ENCODE data around the gene PPP1CA.

The PPP1CA gene

DNA sequence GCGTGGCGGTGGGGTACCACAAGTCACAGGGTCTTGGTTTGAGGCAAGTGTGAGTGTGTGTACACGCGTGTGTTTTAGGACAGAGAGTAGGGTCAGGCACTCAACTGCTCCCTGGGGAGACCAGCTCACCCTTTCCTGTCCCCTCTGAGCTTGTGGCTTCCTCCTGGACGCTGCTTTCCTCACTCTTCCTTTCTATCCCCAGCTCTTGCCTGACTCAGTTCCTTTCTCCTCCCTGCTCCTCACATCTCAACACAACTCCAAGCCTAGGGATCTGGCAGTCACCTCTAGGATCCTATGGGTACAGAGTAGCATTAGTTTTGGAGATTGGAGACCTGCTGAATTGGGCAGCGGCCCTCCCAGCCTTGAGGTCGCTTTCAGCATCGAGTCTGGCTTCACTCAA is 32.4 kb downstream of the PPP1CA start:
- no peak for DNase-seq (ENCODE audit: low spot score)

DNA sequence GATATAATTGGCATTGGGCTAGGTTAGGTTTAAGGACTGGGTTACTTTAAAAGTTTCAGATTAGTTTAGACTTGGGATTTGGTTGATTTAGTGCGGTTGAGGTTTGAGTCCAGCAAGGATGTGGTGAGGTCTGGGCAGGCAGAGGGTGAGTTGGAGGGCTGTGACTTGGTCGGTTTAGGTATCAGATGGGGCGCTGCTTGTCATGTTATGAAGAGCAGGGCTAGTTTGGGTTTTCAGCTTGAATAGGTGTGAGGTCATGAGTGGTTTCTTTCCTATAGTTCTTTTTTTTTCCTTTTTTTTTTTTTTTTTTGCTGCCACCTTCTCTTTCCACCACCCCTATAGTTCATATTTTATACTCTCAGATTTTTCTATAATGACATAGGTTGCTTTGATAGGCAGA is 33.0 kb downstream of the PPP1CA start:
- DNase-seq (ENCODE audit: low spot score), result no peak

DNA sequence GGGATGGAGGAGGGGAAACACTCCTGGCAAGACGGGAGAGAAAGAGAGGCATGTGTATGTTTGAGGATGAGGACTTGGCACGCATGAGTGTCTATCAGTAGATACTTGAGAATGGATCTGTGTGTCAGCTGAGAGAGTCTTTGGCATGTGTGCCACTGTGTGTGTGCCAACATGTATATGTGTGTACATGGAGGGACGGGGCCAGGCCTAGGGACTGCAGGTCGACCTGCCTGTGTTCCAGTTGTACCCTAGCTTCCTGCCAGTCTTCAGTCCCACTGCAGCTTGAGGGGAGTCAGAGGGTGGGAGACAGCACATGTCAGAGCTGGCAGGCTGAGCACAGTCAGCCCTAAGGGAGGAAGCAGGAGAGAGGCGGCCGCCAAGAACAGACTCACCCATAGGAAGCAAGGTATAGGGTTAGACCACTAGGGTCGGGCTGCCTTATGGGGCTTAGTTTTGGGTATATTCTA is 33.9 kb downstream of the PPP1CA start:
- no peak for DNase-seq (ENCODE audit: low spot score)

DNA sequence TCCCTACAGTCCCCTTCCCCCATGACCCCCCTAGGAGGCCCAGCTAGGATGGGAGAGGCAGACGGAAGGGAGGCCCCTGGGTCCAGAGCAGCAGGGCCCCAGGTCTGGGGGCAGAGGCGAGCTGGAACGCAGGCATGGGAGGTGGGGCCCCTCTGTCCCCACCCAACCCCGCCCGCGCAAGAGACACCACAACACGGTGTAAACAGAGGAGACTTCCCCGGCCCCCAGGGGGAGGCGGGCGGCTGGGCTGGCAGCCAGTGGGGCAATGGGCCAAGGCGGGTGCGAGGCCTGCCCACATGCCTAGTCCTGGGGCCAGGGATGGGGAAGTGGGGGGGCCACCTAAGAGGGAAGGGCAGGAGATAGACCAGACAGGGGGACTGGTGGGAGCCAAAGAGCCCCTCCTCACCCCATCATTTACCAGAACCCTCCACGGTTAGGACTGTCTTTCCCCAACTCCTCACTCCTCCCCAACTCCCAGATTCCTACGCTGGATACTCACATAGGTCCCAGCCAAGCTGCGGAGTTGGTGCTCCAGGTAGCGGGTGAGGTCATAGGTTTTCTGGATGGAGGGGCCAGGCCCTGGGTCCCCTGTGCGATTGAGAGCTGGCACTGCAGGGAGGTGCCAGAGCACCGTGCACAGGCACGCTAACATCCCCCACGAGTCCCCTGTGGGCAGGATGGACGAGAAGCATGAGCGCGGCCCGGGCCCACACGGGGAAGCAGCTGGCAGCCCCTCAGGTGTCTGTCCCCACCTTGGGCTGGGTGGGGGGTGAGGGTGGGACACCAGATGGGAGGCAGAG is 34.5 kb downstream of the PPP1CA start:
- no peak for DNase-seq (ENCODE audit: low spot score)

DNA sequence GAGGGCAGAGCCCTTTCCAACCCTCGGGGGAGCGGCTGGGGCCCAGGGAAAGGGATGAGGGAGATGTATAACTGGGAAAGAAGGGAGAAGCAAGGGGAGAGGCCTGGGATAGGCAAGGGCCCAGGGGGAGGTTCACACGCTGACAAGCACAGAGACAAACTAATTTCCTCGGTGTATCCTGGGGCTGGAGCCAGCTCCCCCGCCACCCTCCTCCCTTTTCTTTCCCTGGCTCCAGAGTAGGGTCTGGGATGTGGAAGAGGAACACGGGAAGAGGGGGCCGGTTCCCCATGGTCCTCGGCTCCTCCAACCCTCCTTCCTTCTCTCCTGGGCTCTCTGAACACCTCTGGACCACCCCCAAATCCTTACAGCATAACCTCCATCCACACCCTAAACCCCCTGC is 35.1 kb downstream of the PPP1CA start:
- no peak for DNase-seq (ENCODE audit: low spot score)

DNA sequence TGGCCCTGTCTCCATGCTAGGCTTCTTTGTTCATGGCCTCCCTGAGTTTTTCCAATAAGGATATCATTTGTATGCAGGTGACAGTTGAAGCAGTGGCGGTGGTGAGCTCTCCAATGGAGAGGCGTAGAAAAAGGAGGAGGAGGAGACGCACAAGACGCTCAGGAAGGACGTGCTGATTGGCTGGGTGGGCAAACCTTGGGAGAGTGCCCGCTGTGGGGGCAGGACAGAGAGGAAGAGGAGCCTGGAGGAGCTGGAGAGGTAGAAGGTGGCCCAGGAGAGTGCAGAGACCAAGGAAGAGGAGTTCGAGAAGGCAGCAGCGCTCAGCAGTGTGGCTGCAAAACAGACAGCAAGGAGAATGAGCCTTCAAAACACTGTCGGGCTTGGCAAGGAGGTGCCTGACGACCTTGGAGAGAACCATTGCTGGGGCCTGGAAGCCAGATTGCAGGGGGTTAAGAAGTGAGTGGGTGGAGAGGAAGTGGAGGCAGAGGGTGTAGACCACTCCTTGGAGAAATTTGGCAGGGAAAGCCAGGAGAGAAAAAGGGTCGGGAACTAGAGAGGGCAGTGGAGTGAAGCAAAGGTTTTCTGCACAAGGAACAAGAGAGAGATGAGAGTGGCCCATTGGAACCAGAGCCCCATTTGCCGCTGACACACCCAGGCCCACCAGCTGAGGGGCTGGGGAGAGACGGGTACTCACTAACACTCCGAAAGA is 35.8 kb downstream of the PPP1CA start:
- no peak for DNase-seq (ENCODE audit: low spot score)

DNA sequence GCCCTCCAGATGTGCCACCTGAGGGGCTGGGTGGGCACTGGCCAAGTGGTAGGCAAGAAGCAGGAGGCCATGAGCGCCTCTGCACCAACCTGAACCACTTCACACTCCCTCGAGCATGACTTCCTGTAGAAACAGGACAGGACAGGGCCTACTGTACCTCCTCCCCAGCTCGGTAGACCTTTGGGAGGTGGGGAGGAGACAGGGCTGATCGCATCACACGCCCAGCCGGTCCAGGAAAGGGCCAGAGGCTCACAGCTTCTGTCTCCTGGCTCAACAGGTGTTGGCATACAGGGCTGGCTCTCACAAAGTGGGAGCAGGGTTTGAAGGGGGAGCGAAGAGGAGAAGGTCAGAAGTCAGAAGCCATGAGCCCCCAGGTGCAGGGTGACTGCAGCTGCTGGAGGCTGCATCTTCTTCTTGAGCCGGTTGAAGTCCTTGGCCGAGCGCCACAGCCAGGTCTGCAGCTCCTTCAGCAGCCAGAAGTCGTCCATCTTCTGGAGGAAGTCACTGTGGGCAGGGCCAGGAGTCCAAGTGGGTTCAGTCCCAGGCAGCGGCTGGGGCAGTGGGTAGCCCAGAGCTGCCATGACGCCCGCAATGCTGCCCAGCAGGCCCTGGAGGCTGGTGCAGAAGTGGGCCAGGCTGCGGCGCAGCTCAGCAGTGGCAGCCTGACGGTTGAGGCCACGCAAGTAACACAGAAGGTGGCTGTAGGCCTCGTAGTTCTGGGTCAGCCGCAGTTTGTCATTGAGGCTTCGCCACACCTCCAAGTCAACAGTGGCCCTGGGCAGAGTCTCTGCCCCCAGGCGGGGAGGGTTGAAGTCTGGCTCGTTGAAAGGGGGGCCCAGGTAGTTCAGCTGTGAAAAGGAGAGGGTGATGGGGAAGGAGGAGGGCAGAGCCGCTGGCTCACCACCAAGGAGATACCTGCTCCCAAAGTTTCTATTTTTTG is 36.6 kb downstream of the PPP1CA start:
- no peak for DNase-seq (ENCODE audit: low spot score)

DNA sequence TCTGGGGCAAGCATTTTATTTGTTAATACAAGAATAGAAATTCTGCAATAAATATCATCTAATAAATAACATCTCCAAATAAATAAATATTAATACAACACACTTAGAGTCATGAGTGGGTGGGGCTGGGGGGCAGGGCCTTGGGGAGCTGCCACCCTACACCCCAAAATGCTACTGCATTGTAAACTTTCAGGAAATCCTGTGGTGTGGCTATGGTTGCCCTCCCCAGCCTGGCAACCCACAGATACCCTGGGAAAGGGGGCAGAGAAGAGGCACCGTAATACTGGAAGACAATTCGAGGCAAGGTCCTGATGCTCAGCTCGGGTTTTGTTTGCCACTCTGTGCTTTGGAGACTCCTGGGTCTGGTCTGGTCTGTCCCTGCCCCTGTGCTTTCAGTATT is 37.5 kb downstream of the PPP1CA start:
- no peak for DNase-seq (ENCODE audit: low spot score)

DNA sequence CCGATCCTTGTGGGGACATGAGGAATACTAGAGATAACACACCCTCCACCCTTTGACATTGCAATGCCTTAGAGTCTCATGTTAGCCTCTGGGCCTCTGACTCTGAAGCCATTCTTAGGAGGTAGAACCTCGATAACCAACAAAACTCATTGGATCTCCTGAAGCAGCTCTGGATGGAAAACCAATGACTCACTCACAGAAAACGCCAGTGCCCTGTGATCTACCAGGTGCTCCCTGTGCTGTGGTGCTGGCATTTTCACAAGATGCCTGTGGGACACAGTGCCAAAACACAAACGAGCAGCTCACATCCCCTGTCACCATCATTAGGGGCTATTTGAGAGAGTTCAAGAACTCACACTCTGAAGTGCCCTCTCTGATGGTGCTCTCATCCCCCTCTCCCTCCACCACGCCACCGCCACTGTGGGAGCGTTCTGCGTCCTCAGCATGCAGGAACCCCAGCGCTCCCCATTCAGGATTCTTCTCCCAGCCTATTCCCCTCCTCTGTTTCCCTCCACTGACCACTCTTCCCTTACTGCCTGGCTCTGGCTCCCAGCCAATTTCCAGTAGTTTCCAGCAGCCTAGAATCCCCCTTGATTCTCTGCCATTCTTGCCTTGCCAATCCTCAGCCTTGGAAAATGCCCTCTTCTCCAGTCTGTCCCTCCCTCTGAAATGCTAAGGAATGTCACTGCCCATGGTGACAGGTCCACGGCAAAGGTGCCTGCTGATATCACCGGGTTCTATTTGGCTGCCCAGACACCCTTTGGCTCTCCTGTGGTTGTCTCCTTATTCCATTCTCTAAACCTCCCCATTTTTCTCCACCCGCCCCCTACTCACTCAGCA is 43.6 kb downstream of the PPP1CA start:
- DNase-seq (ENCODE audit: low spot score), result no peak

DNA sequence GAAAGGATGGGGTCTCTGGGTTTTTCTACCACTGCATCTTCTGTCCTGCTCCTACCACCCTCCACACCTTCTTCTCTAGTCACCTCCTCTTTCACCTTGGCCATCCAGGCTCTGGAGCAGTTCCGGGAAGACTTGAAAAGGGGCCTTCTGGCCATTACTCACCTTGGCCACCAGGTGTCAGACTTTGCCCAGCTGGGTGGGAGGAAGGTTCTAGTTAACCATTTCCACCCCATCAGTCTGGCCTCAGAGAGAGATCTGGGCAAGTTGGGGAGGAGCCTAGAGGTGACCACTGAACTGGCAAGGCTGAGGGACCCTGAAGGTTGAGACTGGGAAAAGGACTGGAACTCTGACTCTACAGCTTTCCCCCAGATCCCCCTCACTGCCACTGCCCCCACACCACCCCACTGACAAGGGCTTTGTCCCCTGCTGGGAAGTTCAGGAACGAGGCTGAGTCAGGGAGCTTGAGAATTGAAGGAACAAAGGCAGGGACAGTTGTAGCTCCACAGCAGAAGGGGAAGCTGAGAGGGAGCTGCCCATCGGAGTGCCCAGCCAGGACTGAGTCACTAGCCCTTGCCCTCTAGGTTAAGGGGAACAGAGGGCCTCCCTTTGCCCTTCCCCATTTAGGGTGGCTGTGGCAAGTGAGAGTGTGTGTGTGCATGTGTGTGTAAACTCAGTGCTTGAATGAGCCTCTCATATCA is 44.6 kb downstream of the PPP1CA start:
- DNase-seq (ENCODE audit: low spot score), result no peak

DNA sequence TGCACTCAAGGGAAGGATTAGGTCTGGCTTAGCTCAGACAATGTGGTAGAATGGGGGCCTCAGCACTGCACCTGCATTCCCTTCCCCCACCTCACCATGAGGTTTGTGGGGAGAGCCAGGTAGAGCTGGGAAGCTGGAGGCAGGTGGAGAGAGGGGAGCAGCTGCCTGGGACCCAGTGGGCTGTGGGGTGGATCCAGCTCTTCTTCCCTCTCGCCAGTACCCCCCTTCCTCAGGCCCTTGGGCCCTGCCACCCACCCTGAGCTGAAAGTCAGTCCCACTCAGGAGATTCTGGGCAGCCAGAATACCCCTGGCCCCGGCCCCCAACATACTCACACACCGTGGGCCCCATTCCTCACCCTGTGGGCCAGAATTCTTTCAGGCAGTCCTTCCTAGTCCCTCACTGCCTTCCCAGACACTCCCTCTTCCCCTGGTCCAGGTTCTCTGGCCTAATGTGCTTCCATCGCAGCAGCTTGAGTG is 45.2 kb downstream of the PPP1CA start:
- no peak for DNase-seq (ENCODE audit: low spot score)

DNA sequence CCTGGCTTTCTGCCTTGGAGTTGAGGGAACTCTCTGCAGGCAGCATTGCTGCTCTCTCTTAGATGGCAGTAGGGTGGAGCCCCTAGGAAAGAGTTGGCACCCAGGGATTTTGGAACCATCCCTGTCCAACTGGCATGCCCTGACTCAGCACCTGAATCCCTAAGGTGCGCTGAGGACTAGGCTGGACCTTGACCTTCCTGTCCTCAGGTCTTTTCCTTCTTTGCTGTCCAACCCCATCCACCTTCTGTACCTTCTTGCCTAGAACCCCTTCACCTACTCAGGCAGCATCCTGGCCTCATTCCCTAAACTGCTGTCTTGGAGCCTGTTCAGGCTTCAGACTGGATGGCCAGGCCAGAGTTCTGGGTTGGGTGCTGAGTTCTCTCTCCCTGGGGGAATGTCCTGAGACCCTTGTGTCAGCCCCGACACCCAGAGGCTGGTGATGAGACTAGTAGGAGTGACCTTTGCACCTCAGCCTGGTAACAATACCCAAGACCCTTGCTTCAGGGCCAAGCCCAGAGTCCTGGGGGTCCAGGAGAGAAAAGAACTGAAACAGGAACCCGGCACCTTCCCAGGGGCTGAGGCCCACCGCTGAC is 45.8 kb downstream of the PPP1CA start:
- DNase-seq (ENCODE audit: low spot score), result no peak

DNA sequence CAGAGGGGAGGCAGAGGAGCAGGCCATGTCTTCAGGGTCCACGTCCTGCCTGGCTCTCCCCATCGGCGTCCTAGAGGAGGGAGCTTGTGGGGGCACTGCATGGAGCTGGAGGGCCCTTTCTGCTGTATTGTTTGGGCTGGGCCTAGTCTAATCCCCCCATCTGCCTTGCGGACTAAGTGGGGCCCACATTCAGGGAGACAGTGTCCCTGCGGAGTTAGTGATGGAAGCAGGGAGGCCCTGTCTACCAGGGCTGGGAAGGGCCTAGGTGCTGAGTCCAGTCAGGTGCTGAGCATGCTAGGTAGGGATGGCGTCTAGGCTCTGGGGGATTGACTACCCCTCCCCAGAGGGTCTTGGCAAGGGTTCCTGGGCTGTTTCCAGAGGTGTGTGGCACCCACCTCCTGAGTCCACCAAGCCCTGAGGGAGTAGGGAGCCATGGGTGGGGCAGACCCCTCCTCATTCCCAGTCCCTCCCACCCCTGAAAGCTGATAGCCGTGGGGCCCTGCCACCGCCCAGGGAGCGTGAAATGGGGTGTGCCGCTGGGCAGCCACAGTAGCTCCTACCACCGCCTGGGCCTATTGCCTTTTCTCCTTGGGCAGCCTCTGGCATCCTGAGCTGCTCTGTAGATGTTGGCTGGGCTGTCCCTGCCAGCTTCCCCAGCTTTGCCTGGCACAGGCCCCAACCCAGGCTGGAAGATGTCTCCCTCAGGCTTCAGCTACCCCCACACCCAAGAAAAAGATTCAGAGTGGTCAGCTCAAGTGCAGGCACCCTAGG is 46.5 kb downstream of the PPP1CA start:
- no peak for DNase-seq (ENCODE audit: low spot score)

DNA sequence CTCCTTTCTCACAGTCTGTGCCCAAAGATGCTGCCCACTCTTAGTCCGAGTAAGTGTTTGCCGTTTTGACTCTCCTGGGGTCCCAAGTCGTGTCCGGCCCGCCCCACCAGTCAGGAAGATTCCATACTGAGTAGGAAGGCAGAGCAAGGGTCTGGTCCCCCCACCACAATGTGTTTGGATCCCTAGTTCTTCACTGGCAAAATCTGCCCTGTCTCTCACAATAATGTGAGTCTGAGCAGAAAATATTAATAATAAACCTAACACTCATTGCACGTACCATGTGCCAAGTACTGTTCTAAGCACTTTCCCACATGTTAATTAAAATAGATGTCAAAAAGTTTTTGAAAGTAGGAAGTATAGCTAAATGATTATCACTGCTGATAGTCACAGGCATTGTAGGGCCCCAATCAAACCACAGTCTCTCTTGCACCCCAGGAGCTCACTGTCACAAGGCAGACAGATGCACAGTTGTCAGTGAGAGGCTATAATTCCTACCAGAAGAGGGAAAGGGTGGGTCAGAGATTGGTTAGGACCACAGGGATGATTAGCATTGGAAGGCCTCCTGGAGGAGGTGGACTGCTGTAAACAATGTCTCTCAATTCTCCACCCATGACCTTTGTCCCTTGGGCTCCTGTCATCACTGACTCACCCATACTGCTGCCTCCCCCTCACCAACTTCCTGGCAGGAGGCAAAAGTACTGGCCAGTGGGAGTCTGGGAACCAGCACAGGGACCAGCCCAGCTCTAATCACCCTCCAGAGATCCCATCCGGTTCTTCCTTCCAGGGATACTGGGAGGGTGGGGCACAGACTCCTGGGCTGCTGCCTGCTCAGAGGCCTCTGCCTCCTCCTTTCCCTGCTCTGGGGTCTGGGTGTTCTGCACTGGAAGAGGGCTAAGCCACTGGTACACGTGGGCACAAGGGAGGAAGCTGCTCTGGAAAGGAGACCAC is 47.3 kb downstream of the PPP1CA start:
- DNase-seq (ENCODE audit: low spot score), result no peak

DNA sequence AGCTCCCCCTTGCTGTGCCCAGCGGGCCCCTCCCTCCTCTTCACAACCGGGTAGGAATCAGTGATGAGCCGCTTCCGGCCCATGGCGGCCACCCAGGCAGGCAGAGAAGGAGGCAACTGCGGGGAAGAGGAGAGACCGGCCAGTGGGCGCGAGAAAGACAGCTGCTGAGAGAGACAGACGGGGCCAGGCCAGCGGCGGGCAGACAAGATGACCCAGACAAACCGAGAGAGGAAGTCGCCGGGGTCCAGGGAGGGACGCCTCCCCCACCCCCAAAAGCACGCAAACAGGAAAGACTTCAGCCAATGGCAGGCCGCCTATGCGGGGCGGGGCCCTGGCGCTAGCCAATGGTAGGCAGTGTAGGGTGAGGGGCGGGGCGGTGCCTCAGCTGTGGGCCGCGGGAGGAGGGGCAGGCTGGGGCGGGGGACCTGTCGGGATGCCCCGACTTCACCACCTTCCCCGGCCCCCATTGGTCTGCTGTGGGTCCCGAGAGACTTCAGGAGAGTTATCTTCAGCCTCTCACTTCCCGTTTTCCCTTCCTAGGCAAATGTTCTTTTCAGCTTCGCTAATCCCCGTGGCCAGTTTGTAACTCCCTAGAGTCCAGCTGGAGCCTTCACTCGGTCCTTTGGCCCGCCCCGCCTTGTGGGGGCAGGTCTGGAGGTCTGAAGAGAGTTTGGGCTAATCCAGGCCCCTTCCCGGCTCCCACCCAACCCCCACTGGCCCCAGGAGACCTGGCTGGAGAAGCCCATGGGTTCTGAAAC is 48.2 kb downstream of the PPP1CA start, which contains the start of gene POLD4:
POLD4 (minus strand) TSS at position 230 of the 758 bp plus-strand sequence; CDS start at position 83, 147 bp downstream.
- DNase-seq (ENCODE audit: low spot score), result peak; percentile 96

DNA sequence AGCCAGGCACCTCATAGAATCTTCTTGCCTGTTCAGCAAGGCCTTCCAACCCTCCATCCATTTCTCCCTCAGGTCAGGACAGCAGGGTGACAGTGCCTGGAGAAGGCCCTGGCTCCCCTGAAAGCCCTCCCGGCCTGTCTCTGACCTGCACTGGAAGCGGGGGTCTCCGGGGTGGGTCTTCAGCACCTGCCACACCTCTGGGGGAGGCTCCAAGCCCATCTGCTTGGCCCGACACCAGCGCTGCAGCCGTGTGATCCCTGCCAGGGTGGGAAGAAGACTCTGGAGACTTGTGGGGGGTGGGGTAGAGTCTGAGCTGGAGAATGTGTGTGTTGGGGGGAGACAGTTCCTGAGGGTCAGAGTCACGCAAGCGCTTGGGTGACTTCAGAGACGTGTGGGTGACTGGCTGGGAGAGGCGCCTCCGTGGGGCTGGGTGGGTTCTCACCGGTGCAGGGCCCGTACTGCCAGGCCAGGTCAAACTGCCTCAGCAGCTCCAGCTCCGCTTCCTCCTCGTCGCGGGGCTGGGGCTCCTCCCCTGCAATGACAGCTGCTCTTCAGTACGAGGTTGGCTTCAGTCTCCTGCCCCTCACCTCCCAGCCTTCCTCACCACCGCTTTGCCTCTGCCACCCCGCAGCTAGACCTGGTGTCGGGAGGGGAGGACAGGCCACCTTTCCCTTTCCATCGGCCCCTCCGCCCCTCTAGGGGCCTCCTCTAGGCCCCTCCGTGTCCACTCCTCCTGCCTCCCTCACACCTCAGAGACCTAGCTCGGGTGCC is 48.9 kb downstream of the PPP1CA start:
- DNase-seq (ENCODE audit: low spot score), result no peak
